Liver (tissue), 9 donors: ENCODE data around the gene SHC3. TPM values are rescaled to one million over a fixed set of nuclear protein-coding genes. Genes with fewer than 3 reads are reported as not detected.

Experiments used
- DNase-seq: peaks from one replicate; pipeline ENCODE4 v3.0.0-alpha.2; 2017; ENCODE audit warnings: low spot score
- H3K27ac ChIP-seq, 2 donors: one replicate each; pipeline ENCODE4 v1.7.0; 2013; ENCODE audit warnings: inconsistent platforms in 2 of 2, low read length in 2 of 2, control low read depth in 1 of 2, low read depth in 1 of 2, mild to moderate bottlenecking in 1 of 2
- H3K27me3 ChIP-seq, 4 donors: one replicate each; pipeline versions ENCODE4 v1.6.1 to v1.7.0; 2013; ENCODE audit warnings: low read length in 3 of 4, inconsistent platforms in 1 of 4, mild to moderate bottlenecking in 1 of 4, moderate library complexity in 1 of 4; ENCODE audit not compliant: control insufficient read depth in 4 of 4, insufficient read depth in 4 of 4
- H3K36me3 ChIP-seq, 4 donors: one replicate each; pipeline versions ENCODE4 v1.6.1 to v1.7.0; 2013; ENCODE audit warnings: low read length in 3 of 4, mild to moderate bottlenecking in 3 of 4, low read depth in 1 of 4, moderate library complexity in 1 of 4; ENCODE audit not compliant: control insufficient read depth in 4 of 4, insufficient read depth in 3 of 4
- H3K4me1 ChIP-seq, 4 donors: one replicate each; pipeline versions ENCODE4 v1.6.1 to v1.7.0; 2013; ENCODE audit warnings: low read length in 3 of 4, mild to moderate bottlenecking in 3 of 4, moderate library complexity in 1 of 4; ENCODE audit not compliant: control insufficient read depth in 4 of 4, insufficient read depth in 4 of 4
- H3K4me3 ChIP-seq, 3 donors: one replicate each; pipeline versions ENCODE4 v1.6.1 to v1.7.0; 2013; ENCODE audit warnings: low read length in 3 of 3, control low read depth in 1 of 3, low read depth in 1 of 3, mild to moderate bottlenecking in 1 of 3
- H3K9ac ChIP-seq, 2 donors: one replicate each; pipeline ENCODE4 v1.7.0; 2013; ENCODE audit warnings: low read length in 2 of 2, mild to moderate bottlenecking in 2 of 2, moderate library complexity in 2 of 2, control low read depth in 1 of 2, low read depth in 1 of 2
- H3K9me3 ChIP-seq, 4 donors: one replicate each; pipeline versions ENCODE4 v1.6.1 to v1.7.0; 2013; ENCODE audit warnings: low read length in 3 of 4; ENCODE audit not compliant: control insufficient read depth in 4 of 4
- EGR1 ChIP-seq, 2 donors: IDR thresholded peaks; 2 replicates each; pipeline ENCODE4 v1.6.1; 2016 to 2018; ENCODE audit warnings: antibody characterized with exemption in 2 of 2, low read depth in 2 of 2
- FOXA2 ChIP-seq: IDR thresholded peaks from 2 replicates; pipeline ENCODE4 v1.6.1; 2016; ENCODE audit warnings: antibody characterized with exemption
- HNF4A ChIP-seq, 2 donors: conservative IDR thresholded peaks; 2 replicates each; pipeline ENCODE4 v1.6.1; 2016; ENCODE audit warnings: antibody characterized with exemption in 2 of 2, mild to moderate bottlenecking in 2 of 2
- HNF4G ChIP-seq: IDR thresholded peaks from 2 replicates; pipeline ENCODE4 v1.6.1; 2016; ENCODE audit warnings: antibody characterized with exemption
- MAX ChIP-seq: IDR thresholded peaks from 2 replicates; pipeline ENCODE4 v1.6.1; 2016; ENCODE audit warnings: antibody characterized with exemption
- NR2F2 ChIP-seq: IDR thresholded peaks from 2 replicates; pipeline ENCODE4 v1.6.1; 2016; ENCODE audit warnings: antibody characterized with exemption
- RAD21 ChIP-seq, 2 donors: IDR thresholded peaks; 2 replicates each; pipeline ENCODE4 v1.6.1; 2016; ENCODE audit warnings: antibody characterized with exemption in 2 of 2, mild to moderate bottlenecking in 2 of 2
- REST ChIP-seq: IDR thresholded peaks from 2 replicates; pipeline ENCODE4 v1.6.1; 2016; ENCODE audit warnings: antibody characterized with exemption, mild to moderate bottlenecking
- RXRA ChIP-seq, 2 donors: IDR thresholded peaks; 2 replicates each; pipeline ENCODE4 v1.6.1; 2017 to 2018; ENCODE audit warnings: antibody characterized with exemption in 2 of 2, mild to moderate bottlenecking in 1 of 2
- SP1 ChIP-seq: IDR thresholded peaks from 2 replicates; pipeline ENCODE4 v1.6.1; 2018; ENCODE audit warnings: antibody characterized with exemption, mild to moderate bottlenecking
- TAF1 ChIP-seq: conservative IDR thresholded peaks from 2 replicates; pipeline ENCODE4 v1.6.1; 2016; ENCODE audit warnings: antibody characterized with exemption, mild to moderate bottlenecking
- YY1 ChIP-seq: IDR thresholded peaks from 2 replicates; pipeline ENCODE4 v1.6.1; 2016; ENCODE audit warnings: antibody characterized with exemption, mild to moderate bottlenecking
- ZBTB33 ChIP-seq: IDR thresholded peaks from 2 replicates; pipeline ENCODE4 v1.6.1; 2016; ENCODE audit warnings: antibody characterized with exemption
- WGBS: extraction: QIAGEN DNeasy Blood & Tissue Kit; methylation state at CpG from one replicate; pipeline ENCODE4 v1.1.7; 2013; 5-methylcytosine and 5-hydroxymethylcytosine counted together
- polyA plus RNA-seq, 2 donors: library from polyadenylated mRNA; stranded (reverse) in 1 of 2; unstranded in 1 of 2; fragments of 200-250 nt in 1 of 2; fragments of >200 nt in 1 of 2; fragmentation: Nextera tagmentation in 1 of 2; extraction: Ambion mirVana in 1 of 2; gene quantifications; one replicate each; pipeline versions ENCODE4 v1.2.1 to v1.2.3, GENCODE V29; 2013 to 2015
- total RNA-seq, 2 donors: library from RNA; depleted of rRNA; stranded (reverse); fragments of >200 nt; gene quantifications; one replicate each; pipeline ENCODE4 v1.2.3, GENCODE V29; 2014
- donor health status: healthy.
- donor health status: healthy.
- donor health status: healthy.
- donor health status: healthy.
- donor health status: healthy.

The SHC3 gene
- total and polyA plus RNA-seq, 4 donors: 0.03 to 0.08 (median 0.04) TPM

GRCh38 chr9:89145097-89145496, 33.5 kb downstream of the SHC3 start:
- Histone ChIP-seq H3K36me3 (no peaks in the 10 kb centered on the region), H3K27me3 (no peaks in the 10 kb centered on the region), H3K4me1 (no peaks in the 10 kb centered on the region), H3K9ac (no peak overlapping the region), H3K9me3 (no peaks in the 10 kb centered on the region), H3K27ac (no peak overlapping the region), H3K4me3 (no peak overlapping the region)
- WGBS: 87% methylated on average over 3 of the region's 3 CpGs
- TF ChIP-seq RAD21 (IDR thresholded peaks at IDR 0.05) (no peak), HNF4G (no peak), MAX (no peak), FOXA2 (no peak), ZBTB33 (no peak), REST (no peak), YY1 (no peak), HNF4A (conservative IDR thresholded peaks at IDR 0.05) (no peak), NR2F2 (no peak), RXRA (IDR thresholded peaks at IDR 0.05) (no peak), SP1 (no peak), TAF1 (no peak)
- DNase-seq: no peak

GRCh38 chr9:89144238-89144637, 34.4 kb downstream of the SHC3 start:
- Histone ChIP-seq H3K4me1 (no peaks in the 10 kb centered on the region), H3K27ac (no peak overlapping the region), H3K4me3 (no peak overlapping the region), H3K36me3 (no peaks in the 10 kb centered on the region), H3K9ac (no peak overlapping the region), H3K27me3 (no peaks in the 10 kb centered on the region), H3K9me3 (no peaks in the 10 kb centered on the region)
- 80% methylated on average over 2 of the region's 2 CpGs for WGBS
- DNase-seq: no peak
- TF ChIP-seq NR2F2 (no peak), ZBTB33 (no peak), RXRA (IDR thresholded peaks at IDR 0.05) (no peak), EGR1 (IDR thresholded peaks at IDR 0.05; ENCODE audit: low read depth in 2 of 2) (no peak), MAX (no peak), SP1 (no peak), HNF4G (no peak), REST (no peak), HNF4A (conservative IDR thresholded peaks at IDR 0.05) (no peak)
